Neuronal stem cell (in vitro differentiated cells): ENCODE measurements around the gene CTNNBL1.
"Not testable (repeated sequence)": the region's sequence is repeated elsewhere in the genome, so short reads cannot be mapped to it uniquely, and the experiment has no call there.

Experiments used
- DNase-seq: peaks from one replicate; pipeline ENCODE4 v3.0.0-alpha.2; 2013; ENCODE audit warnings: low spot score
- H2AFZ ChIP-seq: one replicate; pipeline ENCODE4 v1.6.1; 2013; ENCODE audit warnings: mild to moderate bottlenecking, low read length, inconsistent platforms
- H2AK5ac ChIP-seq: 2 replicates; pipeline ENCODE4 v1.6.1; 2013; ENCODE audit warnings: low read depth, mild to moderate bottlenecking, inconsistent platforms, low read length, moderate library complexity, mixed read lengths
- H2BK120ac ChIP-seq: 2 replicates; pipeline ENCODE4 v1.6.1; 2013; ENCODE audit warnings: low read depth, mild to moderate bottlenecking, inconsistent platforms, low read length, moderate library complexity, mixed read lengths
- H2BK12ac ChIP-seq: one replicate; pipeline ENCODE4 v1.6.1; 2013; ENCODE audit warnings: low read length, inconsistent platforms
- H2BK15ac ChIP-seq: 2 replicates; pipeline ENCODE4 v1.6.1; 2013; ENCODE audit warnings: mild to moderate bottlenecking, low read length, inconsistent platforms, mixed read lengths
- H2BK5ac ChIP-seq: one replicate; pipeline ENCODE4 v1.6.1; 2013; ENCODE audit warnings: inconsistent platforms, mild to moderate bottlenecking, low read length, moderate library complexity
- H3K14ac ChIP-seq: one replicate; pipeline ENCODE4 v1.6.1; 2013; ENCODE audit warnings: low read length, inconsistent platforms
- H3K18ac ChIP-seq: 2 replicates; pipeline ENCODE4 v1.6.1; 2013; ENCODE audit warnings: low read length, inconsistent platforms
- H3K23ac ChIP-seq: 2 replicates; pipeline ENCODE4 v1.6.1; 2013; ENCODE audit warnings: low read depth, mild to moderate bottlenecking, mixed read lengths, low read length, inconsistent platforms; ENCODE audit not compliant: poor library complexity
- H3K27ac ChIP-seq: replicated peaks from 3 replicates; pipeline ENCODE4 v1.5.1; 2013; ENCODE audit warnings: low read length, inconsistent platforms
- H3K27me3 ChIP-seq, 3 experiments: 2 replicates each; pipeline ENCODE4 v1.6.1; 2013; ENCODE audit warnings: low read length in 3 of 3, mild to moderate bottlenecking in 2 of 3, inconsistent platforms in 1 of 3, low read depth in 1 of 3, mixed read lengths in 1 of 3, moderate library complexity in 1 of 3; ENCODE audit not compliant: control insufficient read depth in 3 of 3, insufficient read depth in 3 of 3
- H3K36me3 ChIP-seq, 2 donors: replicated peaks in 1 of 2; 2 replicates each; pipeline ENCODE4 v1.6.1; 2013; ENCODE audit warnings: low read length in 2 of 2; ENCODE audit not compliant: control insufficient read depth in 2 of 2, insufficient read depth in 2 of 2
- H3K4ac ChIP-seq: 2 replicates; pipeline ENCODE4 v1.6.1; 2013; ENCODE audit warnings: inconsistent platforms, mild to moderate bottlenecking, low read length, moderate library complexity
- H3K4me1 ChIP-seq, 2 donors: 1 replicate in 1 of 2; 2 replicates in 1 of 2; pipeline ENCODE4 v1.6.1; 2013; ENCODE audit warnings: low read length in 2 of 2, low read depth in 1 of 2; ENCODE audit not compliant: control insufficient read depth in 2 of 2, insufficient read depth in 1 of 2
- H3K4me2 ChIP-seq: one replicate; pipeline ENCODE4 v1.6.1; 2013; ENCODE audit warnings: mild to moderate bottlenecking, low read length, inconsistent platforms; ENCODE audit not compliant: insufficient read depth, poor library complexity, severe bottlenecking
- H3K4me3 ChIP-seq, 2 donors: 2 replicates each; pipeline ENCODE4 v1.5.1; 2013; ENCODE audit warnings: low read length in 2 of 2, mild to moderate bottlenecking in 2 of 2, inconsistent platforms in 1 of 2, moderate library complexity in 1 of 2
- H3K79me1 ChIP-seq: one replicate; pipeline ENCODE4 v1.6.1; 2013; ENCODE audit warnings: low read depth, mild to moderate bottlenecking, inconsistent platforms, low read length, moderate library complexity
- H3K9ac ChIP-seq: one replicate; pipeline ENCODE4 v1.6.1; 2013; ENCODE audit warnings: mild to moderate bottlenecking, low read depth, low read length, inconsistent platforms; ENCODE audit not compliant: poor library complexity
- H3K9me3 ChIP-seq, 2 donors: replicated peaks in 1 of 2; 2 replicates each; pipeline versions ENCODE3 to v1.6.1; 2013; ENCODE audit warnings: low read length in 2 of 2, mild to moderate bottlenecking in 2 of 2, inconsistent platforms in 1 of 2, low read depth in 1 of 2, mixed read lengths in 1 of 2, moderate library complexity in 1 of 2; ENCODE audit not compliant: control insufficient read depth in 2 of 2, insufficient read depth in 1 of 2
- H4K8ac ChIP-seq: one replicate; pipeline ENCODE4 v1.6.1; 2013; ENCODE audit warnings: low read depth, mild to moderate bottlenecking, inconsistent platforms, low read length, moderate library complexity
- H4K91ac ChIP-seq: one replicate; pipeline ENCODE4 v1.6.1; 2013; ENCODE audit warnings: low read length, low read depth, mild to moderate bottlenecking, inconsistent platforms; ENCODE audit not compliant: poor library complexity
- WGBS, 2 donors: extraction: QIAGEN DNeasy Blood & Tissue Kit; methylation state at CpG; one replicate each; pipeline ENCODE4 v1.1.7; 2013; ENCODE audit warnings: missing lambda C conversion rate in 2 of 2, mixed read lengths in 1 of 2; ENCODE audit not compliant: insufficient read length in 2 of 2, insufficient replicate concordance in 1 of 2; ENCODE audit errors: extremely low coverage in 2 of 2; 5-methylcytosine and 5-hydroxymethylcytosine counted together

Gene CTNNBL1

DNA sequence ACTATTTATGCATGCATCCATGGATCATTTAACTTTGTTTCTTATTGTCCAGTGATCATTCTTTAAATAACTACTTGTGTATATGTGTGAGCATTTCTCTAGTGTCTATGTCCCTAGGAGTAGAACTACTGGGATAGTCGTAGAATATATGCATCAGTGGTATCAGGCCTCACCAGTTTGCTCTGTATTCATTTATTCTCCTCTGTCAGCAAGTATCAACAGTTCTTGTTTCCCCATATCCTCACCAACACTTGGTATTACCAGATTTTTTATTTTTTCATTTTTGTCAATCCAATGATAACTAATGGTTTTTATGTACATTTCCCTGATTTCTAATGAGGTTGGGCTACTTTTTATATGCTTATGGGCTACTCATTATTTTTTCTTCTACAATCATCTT lies 27.9 kb downstream of the CTNNBL1 start:
- Histone ChIP-seq H3K23ac (no peak overlapping the region), H3K9me3 (peaks cover 5% of the 10 kb centered on the region in 2 donors), H3K4me1 (peaks cover 6 to 13% of the 10 kb centered on the region in 2 donors), H2BK5ac (no peak overlapping the region), H2BK15ac (no peak overlapping the region), H3K27ac (no peak overlapping the region), H3K4ac (no peak overlapping the region), H3K9ac (no peak overlapping the region), H3K79me1 (no peaks in the 10 kb centered on the region), H3K4me3 (no peak overlapping the region), H4K91ac (no peak overlapping the region), H2AK5ac (no peak overlapping the region), H3K14ac (no peak overlapping the region), H2AFZ (no peak overlapping the region), H2BK12ac (no peak overlapping the region), H3K18ac (no peak overlapping the region), H3K4me2 (no peak overlapping the region), H4K8ac (no peak overlapping the region), H2BK120ac (no peak overlapping the region), H3K36me3 (no peaks in the 10 kb centered on the region), H3K27me3 (no peaks in the 10 kb centered on the region)
- no peak for DNase-seq
- no CpG with 5 or more reads among the region's 1 CpG for WGBS, 2 donors

DNA sequence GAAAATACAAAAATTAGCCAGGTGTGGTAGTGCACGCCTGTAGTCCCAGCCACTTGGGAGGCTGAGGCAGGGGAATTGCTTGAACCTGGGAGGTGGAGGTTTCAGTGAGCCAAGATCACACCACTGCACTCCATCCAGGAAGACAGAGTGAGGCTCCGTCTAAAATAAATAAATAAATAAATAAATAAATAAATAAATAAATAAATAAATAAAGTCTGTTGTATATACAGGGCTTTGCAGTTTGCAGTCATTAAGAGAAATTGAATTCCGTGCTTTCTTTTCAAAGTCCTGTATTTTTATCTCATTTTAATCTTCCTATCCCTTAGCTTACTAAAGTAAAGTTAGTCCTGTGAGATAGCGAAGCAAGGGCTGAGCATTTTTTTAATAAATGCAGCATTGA lies 28.5 kb downstream of the CTNNBL1 start:
- WGBS, 2 donors = no CpG with 5 or more reads among the region's 4 CpGs
- not testable (repeated sequence) for DNase-seq

DNA sequence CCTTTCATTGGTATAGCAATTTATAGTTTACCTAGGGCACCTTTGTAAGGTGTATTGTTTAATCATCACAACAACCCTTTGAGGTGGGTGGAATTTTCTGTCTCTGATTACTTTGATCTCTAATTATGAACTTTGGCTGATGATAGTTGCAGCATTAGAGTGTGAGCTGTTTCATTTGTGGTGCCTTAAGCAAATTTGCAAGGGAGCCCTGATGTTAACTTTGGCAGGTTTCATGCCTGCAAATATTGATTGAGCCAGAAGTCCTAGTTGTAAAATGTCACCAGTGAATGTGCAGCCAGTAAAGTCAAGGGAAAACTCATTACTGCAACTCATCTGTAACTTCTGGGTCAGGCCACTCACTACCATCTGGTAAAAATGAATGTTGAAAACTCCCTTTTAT lies 29.8 kb downstream of the CTNNBL1 start:
- Histone ChIP-seq H3K79me1 (no peaks in the 10 kb centered on the region), H3K27me3 (no peaks in the 10 kb centered on the region)

More for the DNA sequence above, 28.5 kb downstream of the CTNNBL1 start:
- not testable (repeated sequence) for H2BK15ac ChIP-seq, H2BK12ac ChIP-seq, H3K79me1 ChIP-seq, H3K36me3 ChIP-seq, H3K4ac ChIP-seq, H4K91ac ChIP-seq, H2AFZ ChIP-seq, H3K9ac ChIP-seq, H3K9me3 ChIP-seq, H3K23ac ChIP-seq, H3K27ac ChIP-seq, H4K8ac ChIP-seq, H2AK5ac ChIP-seq, H3K27me3 ChIP-seq, H3K18ac ChIP-seq, H3K14ac ChIP-seq, H2BK120ac ChIP-seq, H3K4me2 ChIP-seq, H3K4me3 ChIP-seq, H2BK5ac ChIP-seq
- peaks cover 9 to 19% of the 10 kb centered on the region in 2 donors for H3K4me1 ChIP-seq

DNA sequence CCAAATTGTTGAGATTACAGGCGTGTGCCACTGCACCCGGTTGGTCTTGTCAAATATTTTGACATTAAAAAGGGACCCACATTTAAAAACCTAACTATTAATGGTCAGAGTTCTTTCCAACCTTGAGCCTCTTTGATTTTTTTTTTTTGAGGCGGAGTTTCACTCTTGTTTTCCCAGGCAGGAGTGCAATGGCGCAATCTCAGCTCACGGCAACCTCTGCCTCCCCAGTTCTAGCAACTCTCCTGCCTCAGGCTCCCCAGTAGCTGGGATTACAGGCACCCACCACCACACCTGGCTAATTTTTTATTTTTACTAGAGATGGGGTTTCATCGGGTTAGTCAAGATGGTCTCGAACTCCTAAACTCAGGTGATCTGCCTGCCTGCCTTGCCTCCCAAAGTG lies 31.3 kb downstream of the CTNNBL1 start:
- peaks cover 19 to 31% of the 10 kb centered on the region in 2 donors for H3K4me1 ChIP-seq
- H2BK15ac ChIP-seq = no peak overlapping the region
- no peak overlapping the region for H3K27ac ChIP-seq
- no peak overlapping the region for H3K4me3 ChIP-seq
- H3K9me3 ChIP-seq = peaks cover 0 to 2% of the 10 kb centered on the region in 2 donors
- H3K27me3 ChIP-seq = no peaks in the 10 kb centered on the region
- H3K9ac ChIP-seq = no peak overlapping the region
- H2BK120ac ChIP-seq = no peak overlapping the region
- no peak overlapping the region for H2AK5ac ChIP-seq
- H4K91ac ChIP-seq = no peak overlapping the region
- no peaks in the 10 kb centered on the region for H3K79me1 ChIP-seq
- H3K18ac ChIP-seq = no peak overlapping the region
- no peak overlapping the region for H2AFZ ChIP-seq
- WGBS, 2 donors = no CpG with 5 or more reads among the region's 7 CpGs
- no peak for DNase-seq
- H3K23ac ChIP-seq = no peak overlapping the region
- no peak overlapping the region for H2BK12ac ChIP-seq
- no peak overlapping the region for H3K4me2 ChIP-seq
- H3K36me3 ChIP-seq = no peaks in the 10 kb centered on the region
- no peak overlapping the region for H3K4ac ChIP-seq
- no peak overlapping the region for H3K14ac ChIP-seq
- H2BK5ac ChIP-seq = no peak overlapping the region
- H4K8ac ChIP-seq = no peak overlapping the region

More for the DNA sequence above, 29.8 kb downstream of the CTNNBL1 start:
- Histone ChIP-seq H2AK5ac (no peak overlapping the region), H2AFZ (no peak overlapping the region), H2BK12ac (no peak overlapping the region), H4K91ac (no peak overlapping the region), H3K4me3 (no peak overlapping the region), H3K4me2 (no peak overlapping the region), H3K9ac (no peak overlapping the region), H3K9me3 (peaks cover 3 to 4% of the 10 kb centered on the region in 2 donors), H4K8ac (no peak overlapping the region), H3K27ac (no peak overlapping the region), H3K4me1 (peaks cover 14 to 31% of the 10 kb centered on the region in 2 donors), H2BK15ac (no peak overlapping the region), H3K4ac (no peak overlapping the region), H3K36me3 (no peaks in the 10 kb centered on the region), H3K23ac (no peak overlapping the region), H3K14ac (no peak overlapping the region), H3K18ac (no peak overlapping the region), H2BK120ac (no peak overlapping the region), H2BK5ac (no peak overlapping the region)
- DNase-seq = no peak
